Glutamatergic neuron (in vitro differentiated cells): ENCODE results near the gene SIRT5. TPM values are rescaled to one million over a fixed set of nuclear protein-coding genes. Genes with fewer than 3 reads are reported as not detected.

ENCODE experiments used
- DNase-seq: peaks from one replicate; pipeline ENCODE4 v3.0.0; 2022
- H3K27ac Mint-ChIP-seq: one replicate; pipeline ENCODE4 v1.8.0; 2020; ENCODE audit warnings: mild to moderate bottlenecking, mixed read lengths, inconsistent platforms; ENCODE audit not compliant: unreplicated experiment
- H3K27me3 Mint-ChIP-seq: one replicate; pipeline ENCODE4 v1.8.0; 2020; ENCODE audit warnings: mild to moderate bottlenecking, moderate library complexity, mixed read lengths, inconsistent platforms; ENCODE audit not compliant: unreplicated experiment
- H3K36me3 Mint-ChIP-seq: one replicate; pipeline ENCODE4 v1.8.0; 2020; ENCODE audit warnings: mild to moderate bottlenecking, mixed read lengths, inconsistent platforms; ENCODE audit not compliant: unreplicated experiment
- H3K4me1 Mint-ChIP-seq: one replicate; pipeline ENCODE4 v1.8.0; 2020; ENCODE audit warnings: mild to moderate bottlenecking, low read depth, mixed read lengths, inconsistent platforms; ENCODE audit not compliant: unreplicated experiment
- H3K4me3 Mint-ChIP-seq: one replicate; pipeline ENCODE4 v1.8.0; 2020; ENCODE audit warnings: mild to moderate bottlenecking, mixed read lengths, inconsistent platforms; ENCODE audit not compliant: unreplicated experiment
- H3K9me3 Mint-ChIP-seq: one replicate; pipeline ENCODE4 v1.8.0; 2020; ENCODE audit warnings: mild to moderate bottlenecking, moderate library complexity, mixed read lengths, inconsistent platforms; ENCODE audit not compliant: unreplicated experiment
- CTCF ChIP-seq: fragments of 200-600 bp; sonication (generic); IDR thresholded peaks from one replicate; pipeline ENCODE4 v1.5.0; 2021; ENCODE audit not compliant: partially characterized antibody, unreplicated experiment
- long read RNA-seq: library from polyadenylated mRNA; unstranded; transcript quantifications from one replicate; pipeline ENCODE4 v2.0.0, GENCODE V29; 2020; ENCODE audit not compliant: unreplicated experiment
- total RNA-seq: library from RNA; stranded (reverse); fragmentation: NEBNext Ultra II Directional; extraction: Animal tissue kit (Norgen Biotek cat#: 25700); gene quantifications from one replicate; pipeline ENCODE4 v1.2.1, GENCODE V29; 2021; ENCODE audit not compliant: unreplicated experiment

Gene SIRT5
- 4.9 TPM for total RNA-seq
- long read RNA-seq, partial matches to known transcripts: 1 of 4 reads
- long read RNA-seq, other reads (novel, unspliced or antisense): 3 of 4 reads

- no peaks in the 10 kb centered on the region for H3K36me3 Mint-ChIP-seq
- H3K4me3 Mint-ChIP-seq: peak within 1 kb of the TSS; percentile 96
- no peak for TF ChIP-seq CTCF
- peaks cover 2% of the 10 kb centered on the region for H3K9me3 Mint-ChIP-seq
- H3K27me3 Mint-ChIP-seq: peaks cover 3% of the 10 kb centered on the region
- no peaks in the 10 kb centered on the region for H3K4me1 Mint-ChIP-seq
- peak within 1 kb of the TSS; percentile 86 for H3K27ac Mint-ChIP-seq
- DNase-seq: peak; percentile 70
Observed at GRCh38 chr6:13574571-13575376, at the start of gene SIRT5. Gene SIRT5, plus strand, starts transcription at chr6:13574601. Its CDS starts 9,510 bp downstream, at chr6:13584111.

- Mint-ChIP-seq H3K36me3 (no peaks in the 10 kb centered on the region), H3K4me3 (no peak overlapping the region), H3K4me1 (peaks cover 15% of the 10 kb centered on the region), H3K27ac (no peak overlapping the region), H3K27me3 (peaks cover 4% of the 10 kb centered on the region), H3K9me3 (peaks cover 2% of the 10 kb centered on the region)
- DNase-seq: no peak
- no peak for TF ChIP-seq CTCF
Observed at GRCh38 chr6:13524801-13525508, 49.4 kb upstream of the SIRT5 start.

- H3K36me3 Mint-ChIP-seq: no peaks in the 10 kb centered on the region
- peaks cover 2% of the 10 kb centered on the region for H3K9me3 Mint-ChIP-seq
- H3K4me1 Mint-ChIP-seq: peaks cover 15% of the 10 kb centered on the region
- no peak for TF ChIP-seq CTCF
- H3K4me3 Mint-ChIP-seq: no peak overlapping the region
- no peak for DNase-seq
- H3K27ac Mint-ChIP-seq: no peak overlapping the region
- no peaks in the 10 kb centered on the region for H3K27me3 Mint-ChIP-seq
Observed at GRCh38 chr6:13526357-13526726, 48.1 kb upstream of the SIRT5 start.

- Mint-ChIP-seq H3K9me3 (peaks cover 3% of the 10 kb centered on the region), H3K27me3 (no peaks in the 10 kb centered on the region), H3K4me3 (no peak overlapping the region), H3K27ac (no peak overlapping the region), H3K4me1 (peaks cover 15% of the 10 kb centered on the region), H3K36me3 (no peaks in the 10 kb centered on the region)
- no peak for DNase-seq
- no peak for TF ChIP-seq CTCF
Observed at GRCh38 chr6:13526727-13527670, 47.4 kb upstream of the SIRT5 start.
